Mesenchymal stem cell (in vitro differentiated cells and primary cell): ENCODE results near the gene TRPC4.

Experiments
- DNase-seq: peaks from one replicate; pipeline ENCODE4 v3.0.0-alpha.2; 2013
- H2AFZ ChIP-seq: one replicate; pipeline ENCODE4 v1.6.1; 2013; ENCODE audit warnings: low read depth, mild to moderate bottlenecking, control low read depth, inconsistent platforms, low read length, moderate library complexity
- H2AK5ac ChIP-seq: 2 replicates; pipeline ENCODE4 v1.6.1; 2013; ENCODE audit warnings: low read length, moderate library complexity, mild to moderate bottlenecking, inconsistent platforms; ENCODE audit not compliant: severe bottlenecking
- H2BK120ac ChIP-seq: one replicate; pipeline ENCODE4 v1.6.1; 2013; ENCODE audit warnings: low read depth, mild to moderate bottlenecking, inconsistent platforms, low read length, moderate library complexity
- H2BK12ac ChIP-seq, 2 experiments: one replicate each; pipeline ENCODE4 v1.6.1; 2013; ENCODE audit warnings: inconsistent platforms in 2 of 2, low read length in 2 of 2, mild to moderate bottlenecking in 2 of 2, moderate library complexity in 2 of 2, control low read depth in 1 of 2
- H2BK15ac ChIP-seq: one replicate; pipeline ENCODE4 v1.6.1; 2013; ENCODE audit warnings: mild to moderate bottlenecking, low read depth, inconsistent platforms; ENCODE audit not compliant: poor library complexity, severe bottlenecking
- H2BK5ac ChIP-seq: 2 replicates; pipeline ENCODE4 v1.6.1; 2013; ENCODE audit warnings: low read depth, mild to moderate bottlenecking, low read length, control low read depth, inconsistent platforms; ENCODE audit not compliant: poor library complexity, severe bottlenecking
- H3K14ac ChIP-seq, 2 experiments: one replicate each; pipeline ENCODE4 v1.6.1; 2013; ENCODE audit warnings: inconsistent platforms in 2 of 2, low read length in 2 of 2, control low read depth in 1 of 2, mild to moderate bottlenecking in 1 of 2, moderate library complexity in 1 of 2
- H3K18ac ChIP-seq, 2 experiments: one replicate each; pipeline ENCODE4 v1.6.1; 2013; ENCODE audit warnings: inconsistent platforms in 2 of 2, low read length in 2 of 2, control low read depth in 1 of 2, low read depth in 1 of 2, mild to moderate bottlenecking in 1 of 2
- H3K23ac ChIP-seq, 2 experiments: one replicate each; pipeline ENCODE4 v1.6.1; 2013; ENCODE audit warnings: inconsistent platforms in 2 of 2, low read length in 2 of 2, mild to moderate bottlenecking in 2 of 2, moderate library complexity in 2 of 2, control low read depth in 1 of 2
- H3K27ac ChIP-seq: 2 replicates; pipeline ENCODE4 v1.5.1; 2013; ENCODE audit warnings: mild to moderate bottlenecking, moderate library complexity, low read length, control low read depth, inconsistent platforms; ENCODE audit not compliant: poor library complexity, severe bottlenecking
- H3K27me3 ChIP-seq, 2 experiments: 2 replicates each; pipeline versions ENCODE4 v1.6.1 to v1.7.0; 2013; ENCODE audit warnings: low read length in 2 of 2, mild to moderate bottlenecking in 2 of 2, moderate library complexity in 2 of 2, control low read depth in 1 of 2, inconsistent platforms in 1 of 2; ENCODE audit not compliant: control insufficient read depth in 1 of 2, insufficient read depth in 1 of 2
- H3K36me3 ChIP-seq, 2 experiments: 2 replicates each; pipeline versions ENCODE4 v1.6.1 to v1.7.0; 2013; ENCODE audit warnings: low read length in 2 of 2, control low read depth in 1 of 2, inconsistent platforms in 1 of 2, low read depth in 1 of 2, mild to moderate bottlenecking in 1 of 2; ENCODE audit not compliant: insufficient read depth in 2 of 2, control insufficient read depth in 1 of 2
- H3K4ac ChIP-seq, 2 experiments: one replicate each; pipeline ENCODE4 v1.6.1; 2013; ENCODE audit warnings: inconsistent platforms in 2 of 2, low read length in 2 of 2, mild to moderate bottlenecking in 2 of 2, moderate library complexity in 2 of 2, control low read depth in 1 of 2, low read depth in 1 of 2
- H3K4me1 ChIP-seq: 2 replicates; pipeline ENCODE4 v1.6.1; 2013; ENCODE audit warnings: low read depth, low read length, control low read depth; ENCODE audit not compliant: control insufficient read depth, insufficient read depth
- H3K4me2 ChIP-seq: 2 replicates; pipeline ENCODE4 v1.6.1; 2013; ENCODE audit warnings: low read length, mild to moderate bottlenecking, inconsistent platforms; ENCODE audit not compliant: poor library complexity, severe bottlenecking
- H3K4me3 ChIP-seq, 2 experiments: 2 replicates each; pipeline versions ENCODE4 v1.5.1 to v1.7.0; 2013; ENCODE audit warnings: low read length in 2 of 2, mild to moderate bottlenecking in 2 of 2, control low read depth in 1 of 2, low read depth in 1 of 2; ENCODE audit not compliant: insufficient read depth in 1 of 2
- H3K79me1 ChIP-seq: replicated peaks from 2 replicates; pipeline ENCODE4 v1.6.1; 2013; ENCODE audit warnings: mild to moderate bottlenecking, control low read depth, low read length, inconsistent platforms; ENCODE audit not compliant: poor library complexity, severe bottlenecking
- H3K9ac ChIP-seq: 2 replicates; pipeline ENCODE4 v1.7.0; 2013; ENCODE audit warnings: mild to moderate bottlenecking, low read length, moderate library complexity
- H3K9me3 ChIP-seq: 2 replicates; pipeline ENCODE4 v1.7.0; 2013; ENCODE audit warnings: mild to moderate bottlenecking, low read length; ENCODE audit not compliant: control insufficient read depth
- H4K8ac ChIP-seq: one replicate; pipeline ENCODE4 v1.6.1; 2013; ENCODE audit warnings: inconsistent platforms, mild to moderate bottlenecking, low read length, moderate library complexity
- H4K91ac ChIP-seq: one replicate; pipeline ENCODE4 v1.6.1; 2013; ENCODE audit warnings: mild to moderate bottlenecking, low read length, inconsistent platforms
- WGBS: methylation state at CpG from one replicate; pipeline ENCODE4 v1.1.7; 2013; ENCODE audit warnings: mixed read lengths; 5-methylcytosine and 5-hydroxymethylcytosine counted together

Gene TRPC4

DNA sequence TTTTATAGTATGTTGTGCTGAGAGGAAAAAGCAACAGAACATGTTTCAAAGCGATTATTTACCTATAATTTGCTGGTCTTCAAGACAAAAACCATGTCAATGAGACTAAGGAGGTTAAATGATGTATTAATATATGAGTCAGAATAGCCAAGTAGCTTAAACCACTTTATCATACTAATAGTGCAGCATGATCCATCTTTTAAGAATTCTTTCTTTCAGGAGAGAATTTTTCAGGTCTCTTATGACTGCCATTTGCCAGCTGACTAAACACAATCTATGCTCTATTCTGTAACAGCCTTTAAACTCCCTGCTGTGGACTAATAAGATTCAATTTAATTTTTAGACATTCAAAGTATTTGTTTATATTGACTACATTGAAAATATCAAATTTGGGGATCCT is 93.7 kb downstream of the TRPC4 start:
- Histone ChIP-seq H3K27ac (no peak overlapping the region), H2AK5ac (no peak overlapping the region), H3K79me1 (no peaks in the 10 kb centered on the region), H3K4ac (no peak overlapping the region), H3K18ac (no peak overlapping the region), H3K4me2 (no peak overlapping the region), H3K27me3 (no peaks in the 10 kb centered on the region), H3K9ac (no peak overlapping the region), H3K4me3 (no peak overlapping the region), H3K4me1 (no peaks in the 10 kb centered on the region), H4K8ac (no peak overlapping the region), H2BK15ac (no peak overlapping the region), H3K23ac (no peak overlapping the region), H2AFZ (no peak overlapping the region), H3K14ac (no peak overlapping the region), H4K91ac (no peak overlapping the region), H2BK120ac (no peak overlapping the region), H3K9me3 (no peaks in the 10 kb centered on the region), H3K36me3 (no peaks in the 10 kb centered on the region), H2BK5ac (no peak overlapping the region), H2BK12ac (no peak overlapping the region)
- no peak for DNase-seq
- no CpG with 5 or more reads among the region's 1 CpG for WGBS

DNA sequence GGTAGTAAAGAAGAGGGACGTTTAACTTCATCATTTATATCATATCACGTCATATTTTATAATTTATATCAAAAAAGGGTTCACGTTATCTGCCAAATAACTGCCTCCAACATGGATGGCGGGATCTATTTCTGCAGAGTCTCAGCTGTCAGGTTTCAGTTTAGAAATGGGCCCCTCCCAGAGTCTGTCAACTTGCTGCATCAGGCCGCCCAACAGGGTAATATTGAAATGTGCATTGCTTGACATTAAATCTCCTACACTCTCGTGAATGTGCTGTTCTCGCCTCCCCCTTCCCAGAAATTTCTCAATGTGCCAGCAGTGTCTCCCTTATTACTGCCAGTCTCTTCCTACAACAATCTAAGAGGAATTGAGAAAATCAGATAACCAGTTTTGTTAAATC is 96.9 kb downstream of the TRPC4 start:
- Histone ChIP-seq H3K9me3 (no peaks in the 10 kb centered on the region), H3K4me3 (no peak overlapping the region), H3K18ac (no peak overlapping the region), H3K27me3 (no peaks in the 10 kb centered on the region), H3K14ac (no peak overlapping the region), H2BK12ac (no peak overlapping the region), H3K4me1 (no peaks in the 10 kb centered on the region), H4K8ac (no peak overlapping the region), H3K4me2 (no peak overlapping the region), H2BK15ac (no peak overlapping the region), H3K23ac (no peak overlapping the region), H3K9ac (no peak overlapping the region), H3K4ac (no peak overlapping the region), H3K79me1 (no peaks in the 10 kb centered on the region), H2BK5ac (no peak overlapping the region), H3K27ac (no peak overlapping the region), H2AK5ac (no peak overlapping the region), H4K91ac (no peak overlapping the region), H2BK120ac (no peak overlapping the region), H2AFZ (no peak overlapping the region), H3K36me3 (no peaks in the 10 kb centered on the region)
- no peak for DNase-seq
- 87% methylated on average over 7 of the region's 7 CpGs for WGBS

DNA sequence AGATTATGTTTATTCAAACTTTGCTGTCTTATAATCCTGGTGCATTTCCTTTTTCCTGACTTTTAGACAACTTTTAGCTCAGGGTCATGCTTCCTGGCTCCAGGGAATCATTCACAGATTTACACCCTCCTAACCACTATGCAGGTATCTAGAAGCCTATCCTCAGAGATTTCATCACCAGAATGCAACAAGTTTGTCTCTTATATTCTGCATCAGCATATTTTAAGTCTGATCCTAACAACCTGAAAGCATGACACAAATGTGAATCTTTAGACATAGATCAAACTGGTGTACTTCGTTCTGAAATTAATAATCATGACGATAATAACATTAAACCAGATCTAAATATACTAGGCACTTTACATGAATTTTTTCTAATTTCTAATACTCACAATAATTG is 100.0 kb downstream of the TRPC4 start:
- Histone ChIP-seq H2BK120ac (no peak overlapping the region), H3K36me3 (no peaks in the 10 kb centered on the region), H3K27ac (no peak overlapping the region), H3K14ac (no peak overlapping the region), H2AFZ (no peak overlapping the region), H3K4me3 (no peak overlapping the region), H3K9ac (no peak overlapping the region), H3K4ac (no peak overlapping the region), H3K4me2 (no peak overlapping the region), H3K4me1 (no peaks in the 10 kb centered on the region), H2BK15ac (no peak overlapping the region), H3K27me3 (no peaks in the 10 kb centered on the region), H4K91ac (no peak overlapping the region), H2BK5ac (no peak overlapping the region), H3K79me1 (no peaks in the 10 kb centered on the region), H2AK5ac (no peak overlapping the region), H3K18ac (no peak overlapping the region), H3K9me3 (no peaks in the 10 kb centered on the region), H4K8ac (no peak overlapping the region), H2BK12ac (no peak overlapping the region), H3K23ac (no peak overlapping the region)
- no peak for DNase-seq
- 100% methylated on average over 1 of the region's 2 CpGs for WGBS

DNA sequence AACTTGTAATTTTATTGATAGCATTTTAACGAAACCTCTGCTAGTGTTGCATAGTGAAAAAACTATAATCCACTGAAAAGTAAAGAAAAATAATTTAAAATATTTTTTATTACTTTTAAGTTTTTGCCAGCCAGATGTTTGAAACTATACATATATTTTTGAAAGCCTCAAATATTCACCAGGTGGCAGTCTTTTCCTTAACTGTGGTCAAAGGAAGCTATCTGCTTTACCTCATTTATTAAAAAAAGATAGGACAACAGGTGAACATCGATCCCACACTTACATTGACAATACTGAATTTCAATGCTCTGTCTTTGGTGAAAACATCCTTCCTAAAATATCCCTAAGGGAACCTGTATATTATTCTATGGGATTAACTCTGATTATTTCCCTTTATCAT is 100.5 kb downstream of the TRPC4 start:
- no CpG with 5 or more reads among the region's 2 CpGs for WGBS
- no peak overlapping the region for H4K8ac ChIP-seq
- no peak overlapping the region for H3K4ac ChIP-seq
- H3K4me2 ChIP-seq, result no peak overlapping the region
- H2BK12ac ChIP-seq, result no peak overlapping the region
- DNase-seq, result no peak
- no peak overlapping the region for H3K4me3 ChIP-seq
- no peaks in the 10 kb centered on the region for H3K4me1 ChIP-seq
- no peak overlapping the region for H4K91ac ChIP-seq
- no peaks in the 10 kb centered on the region for H3K79me1 ChIP-seq
- no peaks in the 10 kb centered on the region for H3K9me3 ChIP-seq
- no peak overlapping the region for H3K27ac ChIP-seq
- no peak overlapping the region for H3K18ac ChIP-seq
- no peaks in the 10 kb centered on the region for H3K27me3 ChIP-seq
- H2BK5ac ChIP-seq, result no peak overlapping the region
- H3K14ac ChIP-seq, result no peak overlapping the region
- H2AFZ ChIP-seq, result no peak overlapping the region
- no peaks in the 10 kb centered on the region for H3K36me3 ChIP-seq
- H2BK120ac ChIP-seq, result no peak overlapping the region
- H3K9ac ChIP-seq, result no peak overlapping the region
- H2BK15ac ChIP-seq, result no peak overlapping the region
- H2AK5ac ChIP-seq, result no peak overlapping the region
- H3K23ac ChIP-seq, result no peak overlapping the region
